Neural cell (in vitro differentiated cells): Measurements from ENCODE around the gene ANKRD6. TPM values are rescaled to one million over a fixed set of nuclear protein-coding genes. Genes with fewer than 3 reads are reported as not detected.

Source experiments
- H2AFZ ChIP-seq: fragments of 200-600, 300-800 bp; sonication (generic), shearing (Covaris generic); 2 replicates; pipeline ENCODE4 v1.6.0; 2014; ENCODE audit warnings: low read depth, mild to moderate bottlenecking, antibody characterized with exemption, low read length, moderate library complexity
- H3F3A ChIP-seq: fragments of 200-600 bp; shearing (Covaris generic); 2 replicates; pipeline ENCODE4 v1.6.1; 2016; ENCODE audit warnings: mild to moderate bottlenecking, moderate library complexity, mixed read lengths, antibody characterized with exemption, low read length; ENCODE audit not compliant: insufficient read depth, poor library complexity, severe bottlenecking
- H3K27ac ChIP-seq: fragments of 200-600, 300-800 bp; sonication (generic), shearing (Covaris generic); 2 replicates; pipeline ENCODE4 v1.5.1; 2014; ENCODE audit warnings: mild to moderate bottlenecking, low read length, moderate library complexity
- H3K27me3 ChIP-seq: fragments of 300-800, 200-600 bp; sonication (generic), shearing (Covaris generic); 2 replicates; pipeline ENCODE4 v1.6.0; 2014; ENCODE audit warnings: mild to moderate bottlenecking, low read depth, low read length, moderate library complexity; ENCODE audit not compliant: insufficient read depth
- H3K36me3 ChIP-seq: fragments of 300-800, 200-600 bp; sonication (generic), shearing (Covaris generic); 2 replicates; pipeline ENCODE4 v1.5.1; 2014; ENCODE audit warnings: mild to moderate bottlenecking, antibody characterized with exemption, low read length, moderate library complexity; ENCODE audit not compliant: insufficient read depth
- H3K4me2 ChIP-seq: fragments of 300-800, 200-600 bp; sonication (generic), shearing (Covaris generic); 2 replicates; pipeline ENCODE4 v1.6.0; 2014; ENCODE audit warnings: mild to moderate bottlenecking, low read length
- H3K4me3 ChIP-seq: fragments of 300-800, 200-600 bp; sonication (generic), shearing (Covaris generic); 2 replicates; pipeline ENCODE4 v1.5.1; 2014; ENCODE audit warnings: mild to moderate bottlenecking, low read length, moderate library complexity
- H3K79me2 ChIP-seq: fragments of 200-600 bp; shearing (Covaris generic); replicated peaks from 2 replicates; pipeline ENCODE4 v1.6.0; 2014; ENCODE audit warnings: mild to moderate bottlenecking, low read length, moderate library complexity; ENCODE audit not compliant: insufficient read depth
- H3K9ac ChIP-seq: fragments of 300-800, 200-600 bp; sonication (generic), shearing (Covaris generic); 2 replicates; pipeline ENCODE4 v1.6.1; 2016; ENCODE audit warnings: mild to moderate bottlenecking, low read length, mixed read lengths
- H3K9me2 ChIP-seq: fragments of 200-600 bp; shearing (Covaris generic); 2 replicates; pipeline ENCODE4 v1.6.1; 2016; ENCODE audit warnings: mild to moderate bottlenecking, low read length, mixed read lengths; ENCODE audit not compliant: insufficient read depth
- H3K9me3 ChIP-seq: fragments of 200-600, 300-800 bp; sonication (generic), shearing (Covaris generic); 2 replicates; pipeline ENCODE4 v1.6.1; 2016; ENCODE audit warnings: mild to moderate bottlenecking, mixed run types, low read length, moderate library complexity, mixed read lengths
- H4K20me1 ChIP-seq: fragments of 200-600 bp; shearing (Covaris generic); 2 replicates; pipeline ENCODE4 v1.6.1; 2016; ENCODE audit warnings: mild to moderate bottlenecking, mixed run types; ENCODE audit not compliant: insufficient read depth
- EP300 ChIP-seq: fragments of 450-650 bp; conservative IDR thresholded peaks from 2 replicates; pipeline ENCODE4 v1.6.1; 2014; ENCODE audit warnings: antibody characterized with exemption, mild to moderate bottlenecking, moderate library complexity; ENCODE audit not compliant: poor library complexity, severe bottlenecking
- EZH2 ChIP-seq: fragments of 200-600, 300-800 bp; shearing (Covaris generic), sonication (generic); IDR thresholded peaks from 2 replicates; pipeline ENCODE4 v1.6.1; 2014; ENCODE audit warnings: antibody characterized with exemption, low read length, borderline replicate concordance, mild to moderate bottlenecking; ENCODE audit not compliant: insufficient read depth, poor library complexity, severe bottlenecking
- MXI1 ChIP-seq: fragments of 450-650 bp; conservative IDR thresholded peaks from 2 replicates; pipeline ENCODE4 v1.6.1; 2014; ENCODE audit warnings: antibody characterized with exemption, mild to moderate bottlenecking; ENCODE audit not compliant: poor library complexity, severe bottlenecking
- POLR2AphosphoS5 ChIP-seq: IDR thresholded peaks from 2 replicates; pipeline ENCODE4 v1.6.1; 2012
- RAD21 ChIP-seq: fragments of 450-650 bp; conservative IDR thresholded peaks from 2 replicates; pipeline ENCODE4 v1.6.1; 2014; ENCODE audit warnings: antibody characterized with exemption, mild to moderate bottlenecking, moderate library complexity
- SMC3 ChIP-seq: fragments of 450-650 bp; conservative IDR thresholded peaks from 2 replicates; pipeline ENCODE4 v1.6.1; 2014; ENCODE audit warnings: antibody characterized with exemption, mild to moderate bottlenecking, moderate library complexity; ENCODE audit not compliant: poor library complexity
- TAF1 ChIP-seq: IDR thresholded peaks from 2 replicates; pipeline ENCODE4 v1.6.1; 2012; ENCODE audit warnings: low read depth
- polyA plus RNA-seq: library from polyadenylated mRNA; depleted of rRNA; stranded (reverse); fragments of >200 nt; gene quantifications from 2 replicates; pipeline ENCODE4 v1.2.3, GENCODE V29; 2014
- TF ChIP-seq, protein P1 (sequence below): IDR thresholded peaks from 2 replicates; pipeline ENCODE4 v1.6.1; 2012; ENCODE audit warnings: borderline replicate concordance
- TF ChIP-seq, protein P2 (sequence below): fragments of 450-650 bp; IDR thresholded peaks from 2 replicates; pipeline ENCODE4 v1.5.1; 2014; ENCODE audit warnings: antibody characterized with exemption, mild to moderate bottlenecking, moderate library complexity; ENCODE audit not compliant: poor library complexity, severe bottlenecking

Gene ANKRD6
- polyA plus RNA-seq, 1 donor from 2014 or later: 43.5 TPM

DNA sequence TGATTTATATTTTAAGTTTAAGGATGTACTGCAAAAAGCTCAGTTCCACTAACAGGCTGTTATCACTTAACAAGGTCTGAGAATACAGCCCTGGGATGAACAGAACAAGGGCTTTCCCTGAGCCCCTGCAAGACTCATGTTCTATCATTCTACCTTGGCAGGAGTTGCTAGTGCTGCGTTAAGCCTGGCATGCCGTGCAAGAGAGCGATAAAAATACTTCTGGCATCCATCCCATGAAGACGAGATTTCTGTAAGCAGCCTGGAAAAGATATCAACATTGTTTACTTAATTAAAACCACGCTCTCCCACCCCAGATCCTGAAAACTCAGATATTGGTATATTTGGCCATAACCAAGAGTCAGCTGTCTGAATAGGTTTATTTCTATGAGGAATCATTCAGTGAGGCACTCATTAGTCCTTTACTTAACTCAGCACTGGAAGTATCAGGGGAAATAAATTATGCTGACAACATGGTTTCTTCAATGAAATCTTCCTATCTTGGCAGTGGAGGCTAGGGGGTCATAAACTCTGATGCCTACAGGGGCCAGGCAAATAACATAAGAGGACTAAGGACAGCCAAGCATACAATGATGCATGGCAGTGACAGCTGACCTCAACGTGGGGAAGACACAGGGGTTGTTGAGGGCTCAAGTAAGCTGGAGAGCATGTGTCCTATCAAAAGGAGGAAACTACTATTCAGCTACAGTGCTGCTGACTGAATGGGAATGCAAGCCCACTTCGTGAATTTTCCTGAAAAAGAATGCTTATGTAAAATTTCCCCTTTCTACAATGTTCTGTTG lies 243.2 kb downstream of the ANKRD6 start:
- no peak overlapping the region for H3K4me2 ChIP-seq
- no peak for TF ChIP-seq EZH2
- TF ChIP-seq, protein P1, sequence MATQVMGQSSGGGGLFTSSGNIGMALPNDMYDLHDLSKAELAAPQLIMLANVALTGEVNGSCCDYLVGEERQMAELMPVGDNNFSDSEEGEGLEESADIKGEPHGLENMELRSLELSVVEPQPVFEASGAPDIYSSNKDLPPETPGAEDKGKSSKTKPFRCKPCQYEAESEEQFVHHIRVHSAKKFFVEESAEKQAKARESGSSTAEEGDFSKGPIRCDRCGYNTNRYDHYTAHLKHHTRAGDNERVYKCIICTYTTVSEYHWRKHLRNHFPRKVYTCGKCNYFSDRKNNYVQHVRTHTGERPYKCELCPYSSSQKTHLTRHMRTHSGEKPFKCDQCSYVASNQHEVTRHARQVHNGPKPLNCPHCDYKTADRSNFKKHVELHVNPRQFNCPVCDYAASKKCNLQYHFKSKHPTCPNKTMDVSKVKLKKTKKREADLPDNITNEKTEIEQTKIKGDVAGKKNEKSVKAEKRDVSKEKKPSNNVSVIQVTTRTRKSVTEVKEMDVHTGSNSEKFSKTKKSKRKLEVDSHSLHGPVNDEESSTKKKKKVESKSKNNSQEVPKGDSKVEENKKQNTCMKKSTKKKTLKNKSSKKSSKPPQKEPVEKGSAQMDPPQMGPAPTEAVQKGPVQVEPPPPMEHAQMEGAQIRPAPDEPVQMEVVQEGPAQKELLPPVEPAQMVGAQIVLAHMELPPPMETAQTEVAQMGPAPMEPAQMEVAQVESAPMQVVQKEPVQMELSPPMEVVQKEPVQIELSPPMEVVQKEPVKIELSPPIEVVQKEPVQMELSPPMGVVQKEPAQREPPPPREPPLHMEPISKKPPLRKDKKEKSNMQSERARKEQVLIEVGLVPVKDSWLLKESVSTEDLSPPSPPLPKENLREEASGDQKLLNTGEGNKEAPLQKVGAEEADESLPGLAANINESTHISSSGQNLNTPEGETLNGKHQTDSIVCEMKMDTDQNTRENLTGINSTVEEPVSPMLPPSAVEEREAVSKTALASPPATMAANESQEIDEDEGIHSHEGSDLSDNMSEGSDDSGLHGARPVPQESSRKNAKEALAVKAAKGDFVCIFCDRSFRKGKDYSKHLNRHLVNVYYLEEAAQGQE: no peak
- no peak for TF ChIP-seq POLR2AphosphoS5
- TF ChIP-seq MXI1: no peak
- H3K27me3 ChIP-seq: no peaks in the 10 kb centered on the region
- no peaks in the 10 kb centered on the region for H3K79me2 ChIP-seq
- H3K9me2 ChIP-seq: no peaks in the 10 kb centered on the region
- no peak overlapping the region for H3K4me3 ChIP-seq
- H3K27ac ChIP-seq: no peak overlapping the region
- H2AFZ ChIP-seq: no peak overlapping the region
- H4K20me1 ChIP-seq: no peaks in the 10 kb centered on the region
- no peak overlapping the region for H3K9ac ChIP-seq
- no peaks in the 10 kb centered on the region for H3F3A ChIP-seq
- peaks cover 9% of the 10 kb centered on the region for H3K36me3 ChIP-seq
- H3K9me3 ChIP-seq: no peaks in the 10 kb centered on the region

DNA sequence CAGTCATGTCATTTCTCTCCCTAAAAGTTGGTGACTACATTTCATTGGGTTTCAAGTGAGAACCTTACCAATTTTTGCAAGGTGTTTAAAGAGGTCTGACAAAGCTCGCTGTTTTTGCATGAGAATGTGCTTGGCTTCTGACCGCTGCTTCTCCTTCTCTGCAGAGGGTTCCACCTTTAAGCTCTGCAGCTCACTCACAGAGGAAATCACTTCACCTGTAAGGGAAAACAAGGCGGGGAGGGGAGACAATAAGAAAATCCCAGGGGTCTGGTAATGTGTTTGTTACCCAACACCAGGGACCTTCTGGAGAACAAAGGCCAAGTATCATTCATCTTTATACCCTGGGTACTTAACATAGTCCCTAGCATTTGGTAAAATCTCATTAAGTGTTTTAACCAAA lies 245.6 kb downstream of the ANKRD6 start:
- H3K4me3 ChIP-seq: no peak overlapping the region
- no peak overlapping the region for H3K27ac ChIP-seq
- H3K4me2 ChIP-seq: no peak overlapping the region
- no peak overlapping the region for H2AFZ ChIP-seq
- H4K20me1 ChIP-seq: no peaks in the 10 kb centered on the region
- TF ChIP-seq SMC3 (no peak), EP300 (no peak), TAF1 (no peak), RAD21 (no peak), POLR2AphosphoS5 (no peak), EZH2 (no peak), MXI1 (no peak)
- TF ChIP-seq, protein P1: no peak
- TF ChIP-seq, protein P2, sequence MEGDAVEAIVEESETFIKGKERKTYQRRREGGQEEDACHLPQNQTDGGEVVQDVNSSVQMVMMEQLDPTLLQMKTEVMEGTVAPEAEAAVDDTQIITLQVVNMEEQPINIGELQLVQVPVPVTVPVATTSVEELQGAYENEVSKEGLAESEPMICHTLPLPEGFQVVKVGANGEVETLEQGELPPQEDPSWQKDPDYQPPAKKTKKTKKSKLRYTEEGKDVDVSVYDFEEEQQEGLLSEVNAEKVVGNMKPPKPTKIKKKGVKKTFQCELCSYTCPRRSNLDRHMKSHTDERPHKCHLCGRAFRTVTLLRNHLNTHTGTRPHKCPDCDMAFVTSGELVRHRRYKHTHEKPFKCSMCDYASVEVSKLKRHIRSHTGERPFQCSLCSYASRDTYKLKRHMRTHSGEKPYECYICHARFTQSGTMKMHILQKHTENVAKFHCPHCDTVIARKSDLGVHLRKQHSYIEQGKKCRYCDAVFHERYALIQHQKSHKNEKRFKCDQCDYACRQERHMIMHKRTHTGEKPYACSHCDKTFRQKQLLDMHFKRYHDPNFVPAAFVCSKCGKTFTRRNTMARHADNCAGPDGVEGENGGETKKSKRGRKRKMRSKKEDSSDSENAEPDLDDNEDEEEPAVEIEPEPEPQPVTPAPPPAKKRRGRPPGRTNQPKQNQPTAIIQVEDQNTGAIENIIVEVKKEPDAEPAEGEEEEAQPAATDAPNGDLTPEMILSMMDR: no peak
- H3K36me3 ChIP-seq: peaks cover 9% of the 10 kb centered on the region
- no peaks in the 10 kb centered on the region for H3K9me2 ChIP-seq
- no peaks in the 10 kb centered on the region for H3K9me3 ChIP-seq
- H3F3A ChIP-seq: no peaks in the 10 kb centered on the region
- H3K79me2 ChIP-seq: no peaks in the 10 kb centered on the region
- H3K27me3 ChIP-seq: no peaks in the 10 kb centered on the region
- no peak overlapping the region for H3K9ac ChIP-seq
